ENCODE data around the gene SMG6. TPM values are rescaled to one million over a fixed set of nuclear protein-coding genes. Genes with fewer than 3 reads are reported as not detected.

Gene SMG6
- total RNA-seq, 1 experiment from 2014 or later, result 13.5 TPM

DNA sequence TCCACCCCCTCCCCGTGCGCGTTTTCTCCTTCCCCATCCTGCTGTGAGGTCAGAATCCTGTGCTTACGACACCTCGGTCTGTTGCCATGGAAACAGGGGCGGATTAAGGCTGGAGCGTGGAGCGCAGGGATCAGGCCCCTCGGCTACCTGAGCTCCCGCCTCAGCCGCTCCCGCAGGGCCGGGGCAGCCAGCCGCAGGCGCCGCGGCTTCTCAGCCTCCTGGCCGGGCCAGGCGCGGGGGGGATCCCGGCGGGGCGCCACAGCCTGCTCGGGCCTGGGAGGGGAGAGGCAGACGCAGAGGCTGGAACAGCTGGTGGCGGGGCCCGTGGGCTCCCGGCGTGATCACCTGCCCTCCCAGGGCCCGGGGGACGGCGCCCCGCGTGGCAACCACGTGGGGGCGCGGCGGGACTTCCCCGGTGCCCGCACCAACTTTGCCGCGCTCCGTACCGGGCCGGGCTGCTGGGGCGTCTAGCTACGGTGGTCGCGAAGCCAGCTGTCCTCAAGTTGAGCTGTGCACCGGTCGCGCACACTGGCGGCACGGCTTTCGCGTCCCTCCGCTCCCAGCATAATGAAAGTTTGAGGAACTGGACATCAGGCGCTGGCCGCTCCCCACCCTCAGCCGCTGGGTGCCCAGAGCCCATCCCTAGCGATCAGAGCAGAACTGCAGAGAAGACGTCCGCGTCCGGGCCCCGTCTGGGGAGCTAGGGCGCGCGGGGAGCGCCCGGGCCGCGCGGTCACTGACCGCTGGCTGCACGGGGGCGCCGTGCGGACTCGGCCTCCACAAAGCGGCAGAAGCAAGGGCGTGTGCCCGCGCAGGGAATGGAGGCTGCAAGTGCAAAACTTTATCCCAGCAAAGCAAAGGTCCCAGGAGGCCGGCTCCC is 279.7 kb downstream of the SMG6 start:
- H3K36me3 Mint-ChIP-seq (ENCODE audit: insufficient read depth, unreplicated experiment), result peaks cover 5% of the 10 kb centered on the region
- H3K4me3 Mint-ChIP-seq (ENCODE audit: low read depth, unreplicated experiment), result peak overlapping the region; percentile 17
- peak; percentile 16 for DNase-seq
- H3K4me1 Mint-ChIP-seq (ENCODE audit: low read depth, unreplicated experiment), result no peaks in the 10 kb centered on the region
- TF ChIP-seq CTCF (IDR thresholded peaks at IDR 0.05; ENCODE audit: unreplicated experiment), result no peak
- peaks cover 59% of the 10 kb centered on the region for H3K27me3 Mint-ChIP-seq (ENCODE audit: unreplicated experiment)
- CTCF ChIA-PET, result interaction anchor here (0.6 to 3.9 kb wide), 4 partner anchors 20 to 113 kb away, joined by 3 to 69 read pairs (median 6); no protein-coding TSS in a partner anchor
- no peaks in the 10 kb centered on the region for H3K9me3 Mint-ChIP-seq (ENCODE audit: low read depth, unreplicated experiment)
- H3K27ac Mint-ChIP-seq (ENCODE audit: unreplicated experiment), result no peak overlapping the region
- intact Hi-C loops (cut with micrococcal nuclease; ENCODE audit: unreplicated experiment), result no loop called here
- BruUV-seq (replicated peaks), result no TSS peak

DNA sequence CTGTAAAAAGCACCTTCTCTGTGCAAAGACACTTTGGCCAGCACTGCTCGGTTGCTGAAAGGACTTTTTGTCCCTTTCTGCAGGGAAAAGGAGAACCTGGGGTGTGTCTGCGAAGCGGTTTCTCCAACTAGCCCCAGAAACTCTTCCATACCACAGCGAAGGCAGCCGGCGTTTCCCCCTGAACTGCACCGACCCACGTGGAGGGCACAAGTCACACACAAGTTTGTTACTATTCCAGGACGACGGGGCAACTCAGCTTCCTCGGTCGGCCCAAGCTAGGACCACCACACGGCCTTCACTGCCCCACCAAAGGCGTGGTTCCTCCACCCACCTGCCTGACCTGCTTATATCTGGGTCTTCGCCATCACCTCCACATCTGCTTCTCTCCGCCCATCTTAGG is 280.3 kb downstream of the SMG6 start:
- peaks cover 63% of the 10 kb centered on the region for H3K27me3 Mint-ChIP-seq (ENCODE audit: unreplicated experiment)
- intact Hi-C loops (cut with micrococcal nuclease; ENCODE audit: unreplicated experiment), result no loop called here
- CTCF ChIA-PET, result interaction anchor here (0.7 to 3.9 kb wide), 2 partner anchors 27 to 113 kb away, joined by 3 to 69 read pairs; no protein-coding TSS in a partner anchor
- no peak overlapping the region for H3K4me3 Mint-ChIP-seq (ENCODE audit: low read depth, unreplicated experiment)
- H3K9me3 Mint-ChIP-seq (ENCODE audit: low read depth, unreplicated experiment), result no peaks in the 10 kb centered on the region
- no peak for DNase-seq
- no TSS peak for BruUV-seq (replicated peaks)
- peaks cover 5% of the 10 kb centered on the region for H3K36me3 Mint-ChIP-seq (ENCODE audit: insufficient read depth, unreplicated experiment)
- H3K27ac Mint-ChIP-seq (ENCODE audit: unreplicated experiment), result no peak overlapping the region
- no peak for TF ChIP-seq CTCF (IDR thresholded peaks at IDR 0.05; ENCODE audit: unreplicated experiment)
- no peaks in the 10 kb centered on the region for H3K4me1 Mint-ChIP-seq (ENCODE audit: low read depth, unreplicated experiment)

DNA sequence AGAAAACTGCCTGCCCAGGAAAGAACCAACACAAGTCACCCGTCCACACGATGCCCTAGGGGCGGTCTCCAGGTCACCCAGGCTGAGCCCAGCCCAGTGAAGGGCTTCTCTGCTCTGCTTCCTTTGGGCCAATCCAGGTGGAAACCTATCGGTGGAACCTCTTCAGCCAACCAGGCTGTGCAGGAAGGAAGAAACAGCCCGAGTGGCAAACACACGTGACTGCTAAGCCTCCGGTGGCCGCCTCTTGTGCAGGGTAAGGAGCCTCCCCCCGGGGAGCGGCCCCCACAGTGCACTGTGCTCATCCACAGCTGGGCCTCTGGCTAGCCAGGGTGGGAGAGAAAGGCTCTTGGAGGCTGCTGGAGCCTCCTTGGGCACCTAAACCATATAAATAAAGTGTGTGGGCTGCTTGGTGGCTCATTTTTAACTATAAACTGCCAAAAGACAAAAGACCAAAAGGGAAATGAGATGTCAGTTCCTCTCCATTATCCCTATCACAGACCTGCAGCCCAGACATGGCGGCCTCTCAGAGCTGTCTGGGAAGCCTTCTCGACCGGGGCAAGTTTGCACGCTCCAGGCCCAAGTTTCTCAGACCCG is 280.8 kb downstream of the SMG6 start:
- intact Hi-C loops (cut with micrococcal nuclease; ENCODE audit: unreplicated experiment), result no loop called here
- no TSS peak for BruUV-seq (replicated peaks)
- CTCF ChIA-PET, result interaction anchor here (0.7 kb wide), 1 partner anchor 26 kb away, joined by 3 read pairs; no protein-coding TSS in a partner anchor

DNA sequence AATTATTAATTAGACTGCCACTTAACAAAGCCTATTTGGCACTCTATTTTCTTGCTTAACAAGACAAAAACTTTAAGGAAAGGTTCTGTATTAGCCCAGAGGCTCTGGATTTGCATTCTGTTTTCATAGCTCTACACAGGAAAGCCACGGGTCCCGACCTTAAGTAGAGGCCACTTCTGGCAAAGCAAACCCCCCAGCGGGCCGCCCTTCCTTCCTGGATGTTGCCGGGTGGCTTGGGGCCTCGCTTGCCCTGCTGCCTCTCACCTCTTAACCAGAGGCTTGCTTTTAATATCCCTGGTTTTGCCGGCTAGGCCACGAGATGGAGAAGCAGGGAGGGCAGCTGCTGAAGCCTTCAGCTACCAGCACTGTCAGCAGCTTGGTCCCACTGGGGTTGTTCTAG is 282.9 kb downstream of the SMG6 start:
- no peak for DNase-seq
- CTCF ChIA-PET, result interaction anchor here (0.8 kb wide), 1 partner anchor 112 kb away, joined by 3 read pairs; no protein-coding TSS in a partner anchor
- Mint-ChIP-seq H3K9me3 (ENCODE audit: low read depth, unreplicated experiment) (no peaks in the 10 kb centered on the region), H3K36me3 (ENCODE audit: insufficient read depth, unreplicated experiment) (peaks cover 3% of the 10 kb centered on the region), H3K4me3 (ENCODE audit: low read depth, unreplicated experiment) (no peak overlapping the region), H3K27ac (ENCODE audit: unreplicated experiment) (no peak overlapping the region), H3K27me3 (ENCODE audit: unreplicated experiment) (peaks cover 63% of the 10 kb centered on the region), H3K4me1 (ENCODE audit: low read depth, unreplicated experiment) (no peaks in the 10 kb centered on the region)
- TF ChIP-seq CTCF (IDR thresholded peaks at IDR 0.05; ENCODE audit: unreplicated experiment), result no peak
- BruUV-seq (replicated peaks), result no TSS peak
- intact Hi-C loops (cut with micrococcal nuclease; ENCODE audit: unreplicated experiment), result no loop called here

More for the DNA sequence above, 280.8 kb downstream of the SMG6 start:
- no peak for DNase-seq
- Mint-ChIP-seq H3K4me1 (ENCODE audit: low read depth, unreplicated experiment) (no peaks in the 10 kb centered on the region), H3K4me3 (ENCODE audit: low read depth, unreplicated experiment) (no peak overlapping the region), H3K9me3 (ENCODE audit: low read depth, unreplicated experiment) (no peaks in the 10 kb centered on the region), H3K27me3 (ENCODE audit: unreplicated experiment) (peaks cover 63% of the 10 kb centered on the region), H3K36me3 (ENCODE audit: insufficient read depth, unreplicated experiment) (peaks cover 5% of the 10 kb centered on the region), H3K27ac (ENCODE audit: unreplicated experiment) (no peak overlapping the region)
- TF ChIP-seq CTCF (IDR thresholded peaks at IDR 0.05; ENCODE audit: unreplicated experiment), result no peak
